Muscle layer of duodenum (tissue), 2 donors: ENCODE data around the gene ITGA2B.

ENCODE experiments used
- H3K27ac ChIP-seq: one replicate; pipeline ENCODE4 v1.7.0; 2013; ENCODE audit warnings: mild to moderate bottlenecking, low read length
- H3K27me3 ChIP-seq: one replicate; pipeline ENCODE4 v1.7.0; 2013; ENCODE audit warnings: low read depth, mild to moderate bottlenecking, control low read depth, low read length
- H3K36me3 ChIP-seq, 2 donors: one replicate each; pipeline ENCODE4 v1.7.0; 2013; ENCODE audit warnings: low read length in 2 of 2, control low read depth in 1 of 2, mild to moderate bottlenecking in 1 of 2; ENCODE audit not compliant: insufficient read depth in 2 of 2, control insufficient read depth in 1 of 2
- H3K4me1 ChIP-seq, 2 donors: one replicate each; pipeline ENCODE4 v1.7.0; 2013; ENCODE audit warnings: low read length in 2 of 2, mild to moderate bottlenecking in 2 of 2, control low read depth in 1 of 2, moderate library complexity in 1 of 2; ENCODE audit not compliant: insufficient read depth in 2 of 2, control insufficient read depth in 1 of 2
- H3K4me3 ChIP-seq, 2 donors: one replicate each; pipeline ENCODE4 v1.7.0; 2013; ENCODE audit warnings: low read length in 2 of 2, low read depth in 1 of 2, mild to moderate bottlenecking in 1 of 2
- H3K9me3 ChIP-seq, 2 donors: one replicate each; pipeline ENCODE4 v1.7.0; 2013; ENCODE audit warnings: low read length in 2 of 2, control low read depth in 1 of 2, mild to moderate bottlenecking in 1 of 2; ENCODE audit not compliant: control insufficient read depth in 1 of 2
- donor health status: healthy.

Gene ITGA2B

GRCh38 chr17:44389281-44389680, at the start of gene ITGA2B:
TSS of gene ITGA2B (minus strand) at chr17:44389649. CDS start at chr17:44389473, 176 bp downstream.
- H3K36me3 ChIP-seq, result no peaks in the 10 kb centered on the region
- no peaks in the 10 kb centered on the region for H3K9me3 ChIP-seq
- peaks cover 0 to 14% of the 10 kb centered on the region in 2 donors for H3K4me1 ChIP-seq
- H3K27me3 ChIP-seq, result no peaks in the 10 kb centered on the region
- no peak within 1 kb of the TSS for H3K27ac ChIP-seq
- H3K4me3 ChIP-seq, result no peak within 1 kb of the TSS

GRCh38 chr17:44439168-44439567, 49.7 kb upstream of the ITGA2B start:
- Histone ChIP-seq H3K4me1 (peaks cover 0 to 7% of the 10 kb centered on the region in 2 donors), H3K36me3 (peaks cover 13% of the 10 kb centered on the region in 2 donors), H3K27ac (no peak overlapping the region), H3K27me3 (no peaks in the 10 kb centered on the region), H3K9me3 (no peaks in the 10 kb centered on the region), H3K4me3 (no peak overlapping the region)

- Histone ChIP-seq H3K4me1 (peaks cover 0 to 9% of the 10 kb centered on the region in 2 donors), H3K4me3 (no peak overlapping the region), H3K36me3 (peaks cover 13 to 14% of the 10 kb centered on the region in 2 donors), H3K9me3 (no peaks in the 10 kb centered on the region), H3K27ac (no peak overlapping the region), H3K27me3 (no peaks in the 10 kb centered on the region)
Measured at GRCh38 chr17:44438636-44439035, 49.2 kb upstream of the ITGA2B start.

GRCh38 chr17:44436336-44436735, 46.9 kb upstream of the ITGA2B start:
- Histone ChIP-seq H3K9me3 (no peaks in the 10 kb centered on the region), H3K36me3 (peaks cover 22 to 28% of the 10 kb centered on the region in 2 donors), H3K4me3 (no peak overlapping the region), H3K4me1 (peaks cover 0 to 19% of the 10 kb centered on the region in 2 donors), H3K27ac (no peak overlapping the region), H3K27me3 (no peaks in the 10 kb centered on the region)

GRCh38 chr17:44432254-44433157, 43.1 kb upstream of the ITGA2B start:
- H3K4me1 ChIP-seq, result peaks cover 0 to 12% of the 10 kb centered on the region in 2 donors
- H3K36me3 ChIP-seq, result peaks cover 25 to 28% of the 10 kb centered on the region in 2 donors
- no peak overlapping the region for H3K4me3 ChIP-seq
- H3K9me3 ChIP-seq, result no peaks in the 10 kb centered on the region
- H3K27ac ChIP-seq, result no peak overlapping the region
- H3K27me3 ChIP-seq, result no peaks in the 10 kb centered on the region

GRCh38 chr17:44424828-44425461, 35.5 kb upstream of the ITGA2B start:
- no peak overlapping the region for H3K27ac ChIP-seq
- H3K36me3 ChIP-seq, result peaks cover 21 to 23% of the 10 kb centered on the region in 2 donors
- no peaks in the 10 kb centered on the region for H3K27me3 ChIP-seq

GRCh38 chr17:44417553-44417952, 28.1 kb upstream of the ITGA2B start:
- Histone ChIP-seq H3K9me3 (no peaks in the 10 kb centered on the region), H3K4me1 (peaks cover 0 to 3% of the 10 kb centered on the region in 2 donors), H3K36me3 (peaks cover 11 to 18% of the 10 kb centered on the region in 2 donors), H3K4me3 (no peak overlapping the region), H3K27me3 (no peaks in the 10 kb centered on the region), H3K27ac (no peak overlapping the region)

More at GRCh38 chr17:44424828-44425461, 35.5 kb upstream of the ITGA2B start:
- no peaks in the 10 kb centered on the region for H3K9me3 ChIP-seq
- H3K4me1 ChIP-seq, result no peaks in the 10 kb centered on the region
- H3K4me3 ChIP-seq, result no peak overlapping the region

GRCh38 chr17:44416558-44417289, 27.3 kb upstream of the ITGA2B start:
- Histone ChIP-seq H3K36me3 (peaks cover 11 to 18% of the 10 kb centered on the region in 2 donors), H3K27ac (no peak overlapping the region), H3K27me3 (no peaks in the 10 kb centered on the region), H3K4me1 (peaks cover 0 to 3% of the 10 kb centered on the region in 2 donors), H3K9me3 (no peaks in the 10 kb centered on the region), H3K4me3 (no peak overlapping the region)

GRCh38 chr17:44414394-44415155, 25.1 kb upstream of the ITGA2B start:
- Histone ChIP-seq H3K27ac (no peak overlapping the region), H3K4me1 (peaks cover 0 to 3% of the 10 kb centered on the region in 2 donors), H3K27me3 (no peaks in the 10 kb centered on the region), H3K9me3 (no peaks in the 10 kb centered on the region), H3K36me3 (peaks cover 6 to 7% of the 10 kb centered on the region in 2 donors), H3K4me3 (no peak overlapping the region)

- no peaks in the 10 kb centered on the region for H3K4me1 ChIP-seq
- H3K9me3 ChIP-seq, result no peaks in the 10 kb centered on the region
- H3K36me3 ChIP-seq, result peaks cover 4 to 9% of the 10 kb centered on the region in 2 donors
- no peak overlapping the region for H3K4me3 ChIP-seq
- H3K27me3 ChIP-seq, result no peaks in the 10 kb centered on the region
- no peak overlapping the region for H3K27ac ChIP-seq
Measured at GRCh38 chr17:44409309-44410028, 20.0 kb upstream of the ITGA2B start.
